Urothelium cell line (cell line): ENCODE measurements around the gene CD38.
"Not testable (repeated sequence)": the region's sequence is repeated elsewhere in the genome, so short reads cannot be mapped to it uniquely, and the experiment has no call there.

Experiments used
- DNase-seq: peaks from one replicate; pipeline ENCODE4 v3.0.0; 2011; ENCODE audit warnings: low spot score, mixed read lengths
- FAIRE-seq: peaks from 2 replicates; lab custom pipeline; 2011; peaks lifted over from hg19 to GRCh38; lab: Jason Lieb, UNC

CD38 gene

GRCh38 chr4:15758294-15758693, 19.8 kb upstream of the CD38 start:
- DNase-seq: no peak
- FAIRE-seq: no peak

- DNase-seq, FAIRE-seq: not testable (repeated sequence)
Observed at GRCh38 chr4:15762460-15762859, 15.7 kb upstream of the CD38 start.

GRCh38 chr4:15765391-15765790, 12.7 kb upstream of the CD38 start:
- DNase-seq: no peak
- no peak for FAIRE-seq

- FAIRE-seq (no peak), DNase-seq (no peak)
Observed at GRCh38 chr4:15765910-15766697, 12.0 kb upstream of the CD38 start.

- DNase-seq: no peak
- no peak for FAIRE-seq
Observed at GRCh38 chr4:15766821-15767220, 11.3 kb upstream of the CD38 start.

GRCh38 chr4:15769202-15769601, 8.9 kb upstream of the CD38 start:
- no peak for DNase-seq
- FAIRE-seq: no peak

GRCh38 chr4:15771216-15772058, 6.7 kb upstream of the CD38 start:
- DNase-seq (no peak), FAIRE-seq (no peak)

GRCh38 chr4:15774020-15774420, 4.1 kb upstream of the CD38 start:
- DNase-seq: no peak
- no peak for FAIRE-seq

GRCh38 chr4:15776871-15777648, 1.1 kb upstream of the CD38 start:
- DNase-seq (no peak), FAIRE-seq (no peak)

- DNase-seq (no peak), FAIRE-seq (no peak)
Observed at GRCh38 chr4:15777697-15778288, 335 bp upstream of the CD38 start.

GRCh38 chr4:15779306-15779705, 1.2 kb downstream of the CD38 start:
- FAIRE-seq: no peak

GRCh38 chr4:15779809-15780208, 1.7 kb downstream of the CD38 start:
- DNase-seq: no peak
- FAIRE-seq: no peak

More at GRCh38 chr4:15779306-15779705, 1.2 kb downstream of the CD38 start:
- DNase-seq: no peak

- FAIRE-seq (no peak), DNase-seq (no peak)
Observed at GRCh38 chr4:15781427-15782095, 3.4 kb downstream of the CD38 start.

- FAIRE-seq (no peak), DNase-seq (no peak)
Observed at GRCh38 chr4:15783676-15784075, 5.5 kb downstream of the CD38 start.

- FAIRE-seq (no peak), DNase-seq (no peak)
Observed at GRCh38 chr4:15784959-15785634, 7.0 kb downstream of the CD38 start.

GRCh38 chr4:15786743-15787142, 8.6 kb downstream of the CD38 start:
- FAIRE-seq: no peak
- DNase-seq: no peak

GRCh38 chr4:15792974-15793373, 14.8 kb downstream of the CD38 start:
- FAIRE-seq (no peak), DNase-seq (no peak)

GRCh38 chr4:15793506-15794363, 15.6 kb downstream of the CD38 start:
- DNase-seq (no peak), FAIRE-seq (no peak)

- FAIRE-seq (no peak), DNase-seq (no peak)
Observed at GRCh38 chr4:15794426-15794825, 16.3 kb downstream of the CD38 start.
